Loucy (cell line): Measurements from ENCODE around the gene H6PD.

ENCODE experiments used
- H2AFZ ChIP-seq: fragments of 200-600 bp; sonication (generic); 2 replicates; pipeline ENCODE4 v1.6.0; 2016; ENCODE audit warnings: antibody characterized with exemption, mild to moderate bottlenecking, low read length, moderate library complexity
- H3F3A ChIP-seq: fragments of 200-600 bp; 2 replicates; pipeline ENCODE4 v1.6.0; 2016; ENCODE audit warnings: antibody characterized with exemption, low read depth, mild to moderate bottlenecking
- H3K27me3 ChIP-seq: fragments of 200-600 bp; sonication (generic); 2 replicates; pipeline ENCODE4 v1.6.1; 2014; ENCODE audit warnings: low read length, mild to moderate bottlenecking; ENCODE audit not compliant: insufficient read depth, poor library complexity, severe bottlenecking
- H3K36me3 ChIP-seq: fragments of 200-600 bp; sonication (generic); 2 replicates; pipeline ENCODE4 v1.6.1; 2016; ENCODE audit warnings: low read length; ENCODE audit not compliant: insufficient read depth
- H3K4me1 ChIP-seq: fragments of 200-600 bp; sonication (generic); 2 replicates; pipeline ENCODE4 v1.5.1; 2014; ENCODE audit warnings: low read length, mild to moderate bottlenecking; ENCODE audit not compliant: insufficient read depth, poor library complexity, severe bottlenecking
- H3K4me2 ChIP-seq: fragments of 200-600 bp; sonication (generic); 2 replicates; pipeline ENCODE4 v1.6.0; 2014; ENCODE audit warnings: antibody characterized with exemption, low read length, low read depth, mild to moderate bottlenecking; ENCODE audit not compliant: poor library complexity, severe bottlenecking
- H3K4me3 ChIP-seq: fragments of 200-600 bp; sonication (generic); 2 replicates; pipeline ENCODE4 v1.5.1; 2014; ENCODE audit warnings: low read length, mild to moderate bottlenecking, mixed read lengths; ENCODE audit not compliant: poor library complexity, severe bottlenecking
- H3K79me2 ChIP-seq: fragments of 200-600 bp; sonication (generic); 2 replicates; pipeline ENCODE4 v1.6.1; 2014; ENCODE audit warnings: low read length; ENCODE audit not compliant: insufficient read depth
- H3K9ac ChIP-seq: fragments of 200-600 bp; sonication (generic); 2 replicates; pipeline ENCODE4 v1.6.0; 2014; ENCODE audit warnings: mild to moderate bottlenecking, low read depth, low read length, moderate library complexity; ENCODE audit not compliant: poor library complexity, severe bottlenecking
- H3K9me2 ChIP-seq: fragments of 200-600 bp; sonication (generic); replicated peaks from 2 replicates; pipeline ENCODE4 v1.6.1; 2016; ENCODE audit warnings: low read depth, low read length, mixed read lengths
- H3K9me3 ChIP-seq: fragments of 200-600 bp; sonication (generic); 2 replicates; pipeline ENCODE4 v1.6.1; 2014; ENCODE audit warnings: mild to moderate bottlenecking, antibody characterized with exemption, low read length, low read depth; ENCODE audit not compliant: insufficient read depth
- H4K20me1 ChIP-seq: fragments of 200-600 bp; sonication (generic); 2 replicates; pipeline ENCODE4 v1.6.0; 2014; ENCODE audit warnings: antibody characterized with exemption, low read length, mild to moderate bottlenecking; ENCODE audit not compliant: insufficient read depth, poor library complexity, severe bottlenecking
- EZH2phosphoT487 ChIP-seq: fragments of 200-600 bp; IDR thresholded peaks from 2 replicates; pipeline ENCODE4 v1.6.1; 2018; ENCODE audit warnings: antibody characterized with exemption, mild to moderate bottlenecking, moderate library complexity, borderline replicate concordance
- TF ChIP-seq, protein P1 (sequence below): fragments of 200-600 bp; sonication (generic); conservative IDR thresholded peaks from 2 replicates; pipeline ENCODE4 v1.5.1; 2014; ENCODE audit warnings: mild to moderate bottlenecking, antibody characterized with exemption, low read length

H6PD gene

DNA sequence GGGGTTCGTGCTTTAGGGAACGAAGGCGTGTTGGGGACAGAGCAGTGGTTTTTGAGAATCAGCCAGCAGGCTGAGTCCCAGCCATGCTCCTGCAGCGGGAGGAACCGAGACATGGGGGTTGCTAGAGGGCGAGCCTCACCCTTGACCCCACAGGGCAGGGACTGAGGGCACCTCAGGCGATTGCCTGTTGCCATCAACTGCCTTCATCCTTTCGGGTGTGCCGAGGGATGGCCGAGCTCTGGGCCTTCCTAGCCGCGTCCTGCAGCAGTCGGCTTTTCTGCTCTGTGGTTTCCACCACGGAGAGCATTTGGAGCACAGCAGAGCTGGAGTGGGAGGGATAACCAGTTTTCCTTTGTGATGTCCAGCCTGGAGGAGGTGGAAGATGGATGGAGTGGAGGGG, 71.4 kb downstream of the H6PD start:
- Histone ChIP-seq H3F3A (no peaks in the 10 kb centered on the region), H3K4me1 (peaks cover 31% of the 10 kb centered on the region), H3K36me3 (peaks cover 4% of the 10 kb centered on the region; the same call in 1 of the 2 replicates), H4K20me1 (peaks cover 85% of the 10 kb centered on the region), H3K4me2 (no peak overlapping the region), H2AFZ (no peak overlapping the region), H3K27me3 (no peaks in the 10 kb centered on the region), H3K79me2 (peaks cover 100% of the 10 kb centered on the region), H3K9ac (no peak overlapping the region), H3K4me3 (no peak overlapping the region), H3K9me3 (no peaks in the 10 kb centered on the region), H3K9me2 (no peaks in the 10 kb centered on the region)
- no peak for TF ChIP-seq EZH2phosphoT487
- TF ChIP-seq, protein P1, sequence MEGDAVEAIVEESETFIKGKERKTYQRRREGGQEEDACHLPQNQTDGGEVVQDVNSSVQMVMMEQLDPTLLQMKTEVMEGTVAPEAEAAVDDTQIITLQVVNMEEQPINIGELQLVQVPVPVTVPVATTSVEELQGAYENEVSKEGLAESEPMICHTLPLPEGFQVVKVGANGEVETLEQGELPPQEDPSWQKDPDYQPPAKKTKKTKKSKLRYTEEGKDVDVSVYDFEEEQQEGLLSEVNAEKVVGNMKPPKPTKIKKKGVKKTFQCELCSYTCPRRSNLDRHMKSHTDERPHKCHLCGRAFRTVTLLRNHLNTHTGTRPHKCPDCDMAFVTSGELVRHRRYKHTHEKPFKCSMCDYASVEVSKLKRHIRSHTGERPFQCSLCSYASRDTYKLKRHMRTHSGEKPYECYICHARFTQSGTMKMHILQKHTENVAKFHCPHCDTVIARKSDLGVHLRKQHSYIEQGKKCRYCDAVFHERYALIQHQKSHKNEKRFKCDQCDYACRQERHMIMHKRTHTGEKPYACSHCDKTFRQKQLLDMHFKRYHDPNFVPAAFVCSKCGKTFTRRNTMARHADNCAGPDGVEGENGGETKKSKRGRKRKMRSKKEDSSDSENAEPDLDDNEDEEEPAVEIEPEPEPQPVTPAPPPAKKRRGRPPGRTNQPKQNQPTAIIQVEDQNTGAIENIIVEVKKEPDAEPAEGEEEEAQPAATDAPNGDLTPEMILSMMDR: no peak

DNA sequence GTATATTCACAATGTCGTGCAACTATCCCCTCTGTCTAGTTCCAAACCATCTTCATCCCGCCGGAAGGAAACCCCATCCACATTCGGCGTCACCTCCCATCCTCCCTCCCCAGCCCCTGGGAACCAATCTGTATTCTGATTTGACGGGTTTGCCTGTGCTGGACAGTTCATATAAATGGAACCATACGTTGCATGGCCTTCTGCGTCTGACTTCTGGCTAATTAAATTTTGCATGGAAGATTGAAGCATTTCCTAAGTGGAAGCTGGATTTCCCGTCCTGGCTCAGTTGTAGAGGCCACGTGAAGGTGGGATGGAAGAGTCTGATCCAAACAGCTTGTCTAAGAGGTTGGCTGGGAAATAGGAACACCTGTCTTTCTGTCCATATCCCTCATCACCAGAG, 72.7 kb downstream of the H6PD start:
- Histone ChIP-seq H3K27me3 (no peaks in the 10 kb centered on the region), H3K9me2 (no peaks in the 10 kb centered on the region), H2AFZ (no peak overlapping the region), H3K9ac (no peak overlapping the region), H3K36me3 (no peaks in the 10 kb centered on the region; the same call in 1 of the 2 replicates), H3K4me3 (no peak overlapping the region), H3K4me2 (no peak overlapping the region), H3K9me3 (no peaks in the 10 kb centered on the region), H3K4me1 (peaks cover 25% of the 10 kb centered on the region), H3F3A (no peaks in the 10 kb centered on the region), H4K20me1 (peaks cover 81% of the 10 kb centered on the region), H3K79me2 (peaks cover 99% of the 10 kb centered on the region)
- TF ChIP-seq, protein P1: no peak
- no peak for TF ChIP-seq EZH2phosphoT487

DNA sequence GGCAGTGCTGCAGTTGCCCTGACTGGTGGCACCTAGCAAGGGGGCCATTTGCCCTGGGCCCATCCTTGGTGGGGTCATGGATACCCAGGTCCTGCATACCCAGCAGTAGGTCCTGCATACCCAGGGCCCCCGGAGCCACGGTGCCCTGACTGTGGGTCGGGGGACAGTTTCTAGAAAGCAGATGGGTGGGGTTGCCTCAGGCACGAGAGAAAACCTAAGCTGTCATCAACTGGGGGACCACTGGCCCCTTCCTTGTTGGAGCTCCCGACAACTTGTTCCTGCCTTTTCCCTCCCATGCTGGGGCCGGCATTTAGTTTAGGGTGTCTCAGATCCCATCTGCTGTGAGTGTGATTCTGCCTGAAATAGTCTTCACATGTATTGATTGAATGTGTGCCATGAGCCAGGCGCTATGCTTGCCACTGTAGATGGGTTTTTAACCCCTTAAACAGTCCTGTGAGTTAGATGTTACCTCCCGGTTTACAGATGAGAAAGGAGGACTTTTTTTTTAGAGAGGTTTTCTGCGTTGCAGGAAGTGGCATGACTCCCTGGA, 73.7 kb downstream of the H6PD start:
- Histone ChIP-seq H3F3A (no peaks in the 10 kb centered on the region), H3K4me1 (peaks cover 15% of the 10 kb centered on the region), H3K9me2 (no peaks in the 10 kb centered on the region), H3K4me3 (no peak overlapping the region), H3K79me2 (peaks cover 99% of the 10 kb centered on the region), H4K20me1 (peaks cover 73% of the 10 kb centered on the region), H3K9ac (no peak overlapping the region), H3K36me3 (no peaks in the 10 kb centered on the region; the same call in 1 of the 2 replicates), H3K9me3 (no peaks in the 10 kb centered on the region), H2AFZ (no peak overlapping the region), H3K27me3 (no peaks in the 10 kb centered on the region), H3K4me2 (no peak overlapping the region)
- no peak for TF ChIP-seq EZH2phosphoT487

DNA sequence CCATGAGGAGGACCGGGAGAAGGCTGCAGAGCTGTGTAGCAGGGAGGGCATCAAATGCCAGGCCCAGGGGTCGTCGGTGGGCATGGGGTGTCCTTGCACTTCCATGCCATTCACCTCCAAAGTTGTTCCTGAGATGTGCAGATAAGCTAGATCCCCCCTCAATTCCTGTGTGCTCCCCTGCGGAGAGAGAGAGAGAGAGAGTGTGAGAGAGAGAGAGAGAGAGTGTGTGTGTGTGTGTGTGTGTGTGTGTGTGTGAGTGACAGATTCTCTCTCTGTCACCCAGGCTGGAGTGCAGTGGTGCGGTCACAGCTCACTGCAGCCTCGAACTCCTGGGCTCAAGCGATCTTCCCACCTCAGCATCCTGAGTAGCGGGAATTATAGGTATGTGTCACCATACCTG, 74.5 kb downstream of the H6PD start:
- no peak overlapping the region for H3K9ac ChIP-seq
- H3K36me3 ChIP-seq: no peaks in the 10 kb centered on the region; the same call in 1 of the 2 replicates
- peaks cover 99% of the 10 kb centered on the region for H3K79me2 ChIP-seq
- H3K4me1 ChIP-seq: peaks cover 13% of the 10 kb centered on the region
- H3K27me3 ChIP-seq: no peaks in the 10 kb centered on the region
- H3F3A ChIP-seq: no peaks in the 10 kb centered on the region
- peaks cover 73% of the 10 kb centered on the region for H4K20me1 ChIP-seq
- no peaks in the 10 kb centered on the region for H3K9me2 ChIP-seq
- H3K9me3 ChIP-seq: no peaks in the 10 kb centered on the region
- TF ChIP-seq, protein P1: no peak
- no peak for TF ChIP-seq EZH2phosphoT487
- H3K4me2 ChIP-seq: no peak overlapping the region
- H2AFZ ChIP-seq: no peak overlapping the region
- H3K4me3 ChIP-seq: no peak overlapping the region
